PC-9 (cell line): ENCODE results near the gene EXOC4.

Source experiments
- EZH2 ChIP-seq: fragments of 200-600 bp; sonication (generic); IDR thresholded peaks from 2 replicates; pipeline ENCODE4 v1.8.0; 2017; ENCODE audit warnings: antibody characterized with exemption, low read depth
- TF ChIP-seq, protein P1 (sequence below): fragments of 200-600 bp; sonication (generic); conservative IDR thresholded peaks from 2 replicates; pipeline ENCODE4 v1.6.1; 2017; ENCODE audit warnings: mixed run types, antibody characterized with exemption, mild to moderate bottlenecking, moderate library complexity

DNA sequence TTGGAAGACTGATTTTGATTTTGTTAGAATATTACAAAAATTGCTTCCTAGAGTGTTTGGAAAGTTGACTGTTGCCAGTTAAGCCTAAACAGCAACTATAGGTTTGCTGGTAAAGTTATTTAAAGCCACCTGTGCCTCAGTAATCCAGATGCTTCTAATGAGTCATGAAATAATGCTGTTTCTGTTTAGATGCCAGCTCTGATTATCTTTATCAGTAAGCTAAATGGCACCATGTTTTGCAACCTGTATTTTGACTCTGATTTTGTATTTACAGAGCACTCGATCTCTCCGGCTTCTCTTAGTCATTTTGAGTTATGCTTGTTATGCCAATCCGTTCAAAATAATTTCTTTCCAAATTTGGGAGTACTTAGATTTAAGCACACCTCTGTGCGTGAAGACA, 366.1 kb downstream of the EXOC4 start:
- TF ChIP-seq, protein P1, sequence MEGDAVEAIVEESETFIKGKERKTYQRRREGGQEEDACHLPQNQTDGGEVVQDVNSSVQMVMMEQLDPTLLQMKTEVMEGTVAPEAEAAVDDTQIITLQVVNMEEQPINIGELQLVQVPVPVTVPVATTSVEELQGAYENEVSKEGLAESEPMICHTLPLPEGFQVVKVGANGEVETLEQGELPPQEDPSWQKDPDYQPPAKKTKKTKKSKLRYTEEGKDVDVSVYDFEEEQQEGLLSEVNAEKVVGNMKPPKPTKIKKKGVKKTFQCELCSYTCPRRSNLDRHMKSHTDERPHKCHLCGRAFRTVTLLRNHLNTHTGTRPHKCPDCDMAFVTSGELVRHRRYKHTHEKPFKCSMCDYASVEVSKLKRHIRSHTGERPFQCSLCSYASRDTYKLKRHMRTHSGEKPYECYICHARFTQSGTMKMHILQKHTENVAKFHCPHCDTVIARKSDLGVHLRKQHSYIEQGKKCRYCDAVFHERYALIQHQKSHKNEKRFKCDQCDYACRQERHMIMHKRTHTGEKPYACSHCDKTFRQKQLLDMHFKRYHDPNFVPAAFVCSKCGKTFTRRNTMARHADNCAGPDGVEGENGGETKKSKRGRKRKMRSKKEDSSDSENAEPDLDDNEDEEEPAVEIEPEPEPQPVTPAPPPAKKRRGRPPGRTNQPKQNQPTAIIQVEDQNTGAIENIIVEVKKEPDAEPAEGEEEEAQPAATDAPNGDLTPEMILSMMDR = no peak
- TF ChIP-seq EZH2 = no peak
